EH (cell line): ENCODE measurements around the gene LIME1.
A peak's percentile ranks its signal among the peaks of the same experiment; 100 is the strongest.

Source experiments
- DNase-seq: peaks from one replicate; pipeline ENCODE4 v3.0.0-alpha.2; 2015; ENCODE audit warnings: low read depth

LIME1 gene

DNA sequence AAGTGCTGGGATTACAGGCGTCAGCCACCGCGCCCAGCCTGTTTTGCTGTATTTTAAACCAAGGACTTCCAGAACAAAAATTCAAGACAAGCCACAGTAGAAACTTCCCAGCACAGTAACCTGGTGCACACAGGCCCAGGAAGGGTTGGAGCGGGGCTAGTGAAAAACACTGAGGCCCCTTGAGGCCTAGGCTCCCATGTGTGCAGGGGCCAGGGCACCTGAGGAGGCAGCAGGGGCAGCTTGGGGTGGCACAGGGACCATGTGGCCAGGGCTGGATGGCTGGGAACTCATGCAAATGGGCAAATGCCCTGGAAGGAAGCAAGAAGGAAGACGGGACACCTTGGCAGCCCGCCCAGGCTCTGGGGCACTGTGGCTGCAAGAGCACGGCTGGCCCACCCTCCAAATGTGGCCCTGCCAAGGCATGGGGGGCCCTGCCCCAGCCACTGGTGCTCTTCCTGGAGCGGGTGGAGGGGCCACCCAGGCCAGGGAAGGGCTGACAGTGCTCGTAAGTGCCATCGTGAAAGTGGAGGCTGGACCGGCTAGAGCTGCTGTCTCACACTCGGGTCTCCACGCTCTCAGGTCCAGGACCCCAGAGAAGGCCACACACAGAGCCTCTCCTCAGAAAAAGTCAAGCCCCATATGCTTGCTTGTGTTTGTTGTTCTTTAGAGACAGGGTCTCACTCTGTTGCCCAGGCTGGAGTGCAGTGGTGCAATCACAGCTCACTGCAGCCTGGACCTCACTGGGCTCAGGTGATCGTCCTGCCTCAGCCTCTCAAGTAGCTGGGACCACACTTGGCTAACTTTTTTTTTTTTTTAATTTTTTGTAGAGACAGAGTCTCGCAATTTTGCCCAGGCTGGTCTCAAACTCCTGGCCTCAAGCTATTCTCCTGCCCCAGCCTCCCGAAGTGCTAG is 13.4 kb downstream of the LIME1 start:
- no peak for DNase-seq

DNA sequence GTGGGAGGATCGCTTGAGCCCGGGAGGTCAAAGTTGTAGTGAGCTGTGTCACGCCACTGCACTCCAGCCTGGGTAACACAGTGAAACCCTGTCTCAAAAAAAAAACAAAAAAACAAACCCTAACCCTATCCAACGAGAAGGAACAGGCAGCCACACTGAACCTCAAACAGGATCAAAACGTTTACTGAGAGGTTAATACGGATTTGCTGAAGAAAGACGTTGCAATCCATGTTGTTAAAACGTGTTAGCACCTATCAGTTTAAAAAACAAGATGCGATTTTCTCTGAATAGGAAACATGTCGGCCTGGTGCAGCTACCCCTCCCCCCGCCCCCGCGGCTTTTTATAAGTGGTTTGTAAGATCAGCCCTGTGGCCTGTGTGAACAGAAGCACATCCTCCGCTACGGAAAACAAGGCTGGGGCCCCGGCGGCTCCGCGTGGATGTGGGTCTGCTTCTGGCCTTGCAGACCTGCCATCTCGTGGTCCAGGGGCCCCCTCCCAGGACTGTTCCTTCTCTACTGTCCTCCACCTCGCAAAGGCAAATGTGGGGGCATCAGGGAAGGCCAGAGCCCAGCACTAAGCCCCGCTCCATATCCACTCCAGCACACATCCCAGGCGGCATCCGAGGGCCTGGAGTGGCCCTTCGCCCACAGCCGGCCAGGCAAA is 14.5 kb downstream of the LIME1 start:
- no peak for DNase-seq

DNA sequence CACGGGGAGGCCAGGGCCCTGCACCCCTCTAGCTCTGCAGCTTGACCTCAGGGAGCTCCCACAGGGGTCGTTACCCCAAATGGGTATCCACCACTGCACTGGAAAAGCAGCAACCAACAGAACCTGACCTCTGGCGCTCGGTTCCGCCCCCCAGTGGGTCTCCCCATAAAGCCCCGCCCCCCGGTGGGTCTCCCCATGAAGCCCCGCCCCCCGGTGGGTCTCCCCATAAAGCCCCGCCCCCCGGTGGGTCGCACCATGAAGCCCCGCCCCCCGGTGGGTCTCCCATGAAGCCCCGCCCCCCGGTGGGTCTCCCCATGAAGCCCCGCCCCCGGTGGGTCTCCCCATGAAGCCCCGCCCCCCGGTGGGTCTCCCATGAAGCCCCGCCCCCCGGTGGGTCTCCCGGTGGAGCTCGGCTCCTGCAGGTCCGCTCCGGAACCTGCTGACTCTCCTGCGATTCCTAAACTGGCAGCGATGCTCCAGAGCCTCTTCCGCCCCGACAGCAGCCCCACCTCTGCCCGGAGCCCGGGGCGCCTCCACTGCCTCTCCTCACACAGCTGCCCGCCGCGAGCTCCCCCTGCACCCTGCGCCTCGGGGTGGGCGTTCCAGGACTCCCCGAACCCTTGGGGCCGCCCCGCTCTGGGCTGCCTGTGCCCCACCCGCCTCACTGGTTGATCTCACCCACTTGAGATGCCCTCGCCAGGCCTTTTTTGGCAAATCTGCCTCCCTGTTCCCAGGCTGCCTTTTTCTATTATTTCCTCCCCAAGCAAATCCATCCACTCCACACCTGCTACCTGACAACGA is 15.2 kb downstream of the LIME1 start:
- DNase-seq: no peak

DNA sequence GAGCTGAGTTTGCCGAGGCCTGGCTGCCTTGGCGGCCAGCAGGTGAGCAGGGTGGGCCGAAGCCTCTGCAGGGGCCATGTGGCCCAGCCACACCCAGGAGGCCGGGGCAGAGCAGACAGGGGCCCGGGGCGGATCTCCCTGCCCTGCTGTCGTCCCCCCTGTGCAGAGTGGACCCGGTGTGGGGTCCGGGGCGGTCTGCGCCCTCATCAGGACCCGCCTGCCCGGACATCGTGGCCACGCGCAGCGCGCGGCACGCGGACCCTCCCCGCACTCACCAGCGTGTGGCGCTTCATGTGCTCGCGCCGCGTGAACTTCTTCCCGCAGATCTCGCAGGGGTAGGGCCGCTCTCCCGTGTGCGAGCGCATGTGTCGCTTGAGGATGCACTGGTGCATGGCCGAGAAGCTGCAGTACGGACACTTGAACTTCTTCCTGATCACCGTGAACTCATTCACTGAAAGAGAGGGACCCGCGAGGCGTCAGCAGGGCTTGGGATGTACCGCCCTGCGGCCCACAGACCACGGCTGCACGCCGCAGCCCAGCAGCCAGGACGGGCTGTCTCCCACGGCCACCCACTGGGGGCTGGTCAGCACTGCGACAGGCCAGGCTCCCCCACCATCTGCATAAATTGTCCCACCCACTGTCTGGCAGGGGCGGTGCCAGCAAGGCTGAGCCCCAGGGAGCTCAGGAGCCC is 16.1 kb downstream of the LIME1 start:
- DNase-seq: no peak

DNA sequence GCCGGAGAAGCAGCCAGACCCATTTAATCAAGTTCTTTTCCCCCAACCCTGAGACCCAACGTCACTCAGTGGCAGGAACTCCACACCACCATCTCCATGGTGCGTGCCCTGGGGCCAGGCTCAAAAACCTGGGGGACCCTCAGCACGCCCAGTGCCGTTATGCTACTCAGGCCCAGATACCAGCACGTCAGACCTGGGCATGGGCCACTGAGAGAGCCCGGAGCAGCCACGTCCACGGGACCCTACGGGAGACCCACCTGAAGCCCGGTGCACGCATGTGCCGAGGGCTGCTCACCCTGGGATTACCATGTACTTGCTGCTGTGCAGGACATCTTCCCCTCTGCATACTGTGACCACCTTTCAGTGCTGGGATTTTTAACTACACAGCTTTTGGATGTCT is 16.9 kb downstream of the LIME1 start:
- DNase-seq: no peak

DNA sequence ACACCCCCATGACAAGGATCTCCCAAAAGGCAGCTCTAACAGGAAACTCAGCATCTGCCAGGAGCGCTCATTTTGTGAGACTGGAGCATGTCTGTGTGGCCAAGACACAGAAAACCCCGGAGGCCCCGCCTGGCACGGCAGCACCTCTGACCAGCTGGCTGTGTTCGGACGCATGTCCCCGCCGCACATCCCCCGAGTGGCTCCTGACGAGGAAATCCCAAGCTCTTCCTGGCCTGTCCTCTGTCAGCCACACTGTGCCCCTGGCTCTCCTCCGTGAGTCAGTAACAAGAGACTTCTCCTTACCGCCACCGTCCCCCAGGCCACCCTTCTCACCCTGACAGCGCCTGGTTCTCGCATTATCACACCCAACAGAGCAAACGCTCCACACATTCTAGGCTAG is 17.5 kb downstream of the LIME1 start:
- DNase-seq: no peak

DNA sequence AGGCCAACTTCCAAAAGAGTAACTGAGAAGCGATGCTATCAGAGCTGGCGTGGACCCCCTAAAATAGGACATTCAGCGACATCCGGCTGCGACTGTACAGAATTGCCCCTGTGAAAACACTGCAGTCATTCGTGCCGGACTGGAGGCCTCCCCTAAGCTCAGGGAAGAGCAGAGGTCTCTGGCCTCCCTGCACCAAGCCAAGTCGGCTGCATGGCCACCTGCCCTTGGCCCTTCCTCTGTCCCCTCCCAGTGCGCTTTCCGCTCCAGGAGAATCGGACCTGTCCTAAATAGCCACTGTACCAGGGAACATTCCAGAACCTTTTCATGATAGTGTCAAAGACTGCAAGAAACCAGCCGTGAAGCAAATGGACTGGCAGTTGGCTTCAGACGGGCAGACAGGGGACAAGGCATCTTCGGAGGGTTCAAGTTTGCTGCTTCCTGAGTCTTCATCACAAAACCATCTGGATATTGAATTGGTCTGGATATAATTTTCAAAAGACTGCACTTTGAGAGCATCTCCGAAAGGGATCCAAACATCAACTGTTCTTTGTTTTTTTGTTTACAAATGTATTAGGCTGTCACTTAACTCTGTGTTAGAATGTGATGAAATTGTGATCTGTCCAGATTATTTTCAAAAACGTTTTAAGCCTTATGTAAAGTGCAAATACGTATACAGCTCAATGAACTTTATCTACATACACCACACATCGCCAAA is 19.6 kb downstream of the LIME1 start:
- DNase-seq: no peak

DNA sequence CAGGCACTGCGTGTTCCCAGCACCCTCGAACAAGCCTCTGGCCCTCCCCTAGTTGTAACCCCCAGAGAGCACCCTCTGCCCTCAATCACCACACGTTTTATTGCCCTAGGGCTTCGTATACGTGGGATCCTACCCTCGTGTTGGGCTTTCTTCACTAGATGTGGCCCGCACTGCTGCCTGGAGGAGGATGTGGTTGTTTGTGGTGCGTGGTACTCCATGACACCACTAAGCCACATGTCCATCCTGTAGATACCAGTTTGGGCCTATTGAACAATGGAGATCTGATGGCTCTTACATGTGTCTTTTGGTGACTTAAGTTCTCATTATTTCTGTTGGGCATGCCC is 20.2 kb downstream of the LIME1 start:
- no peak for DNase-seq

DNA sequence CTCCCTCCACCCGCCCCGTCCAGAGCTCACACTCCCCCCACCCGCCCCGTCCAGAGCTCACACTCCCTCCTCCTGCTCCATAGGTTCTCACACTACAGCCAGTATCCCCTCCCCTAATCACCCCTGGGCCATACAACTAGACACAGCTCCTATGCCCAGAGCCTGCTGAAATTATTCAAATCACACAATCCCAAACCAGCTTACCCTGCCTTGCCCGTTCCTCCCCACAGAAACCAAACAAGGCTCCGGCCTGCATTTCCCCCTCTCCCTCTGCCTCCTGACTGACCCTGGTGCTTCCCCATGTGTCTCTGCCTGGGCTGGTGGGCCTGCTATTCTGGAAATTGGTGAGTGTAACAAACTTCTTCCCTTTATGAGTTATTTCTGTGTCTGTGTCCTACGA is 21.7 kb downstream of the LIME1 start:
- no peak for DNase-seq

DNA sequence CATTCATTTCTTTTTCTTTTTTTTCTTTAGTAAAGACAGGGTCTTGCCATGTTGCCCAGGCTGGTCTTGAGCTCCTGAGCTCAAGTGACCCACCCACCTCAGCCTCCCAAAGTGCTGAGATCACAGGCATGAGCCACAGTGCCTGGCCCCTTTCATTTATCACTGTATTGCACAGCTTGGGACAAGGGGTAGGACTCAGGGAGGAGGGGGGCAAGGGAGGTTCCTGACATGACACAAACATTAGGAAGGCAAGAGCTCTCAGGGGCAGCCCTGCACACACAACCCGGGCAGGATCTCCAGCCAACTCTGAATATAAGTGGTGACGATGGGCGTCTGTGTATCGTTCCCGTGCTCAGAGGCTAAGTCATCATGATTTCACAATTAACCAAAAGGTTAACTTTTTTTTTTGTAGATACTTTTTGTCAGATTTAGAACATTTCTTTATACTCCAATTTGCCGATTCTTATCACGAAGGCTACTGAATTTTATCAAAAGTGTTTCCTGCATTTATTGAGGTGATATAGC is 23.0 kb downstream of the LIME1 start:
- no peak for DNase-seq

DNA sequence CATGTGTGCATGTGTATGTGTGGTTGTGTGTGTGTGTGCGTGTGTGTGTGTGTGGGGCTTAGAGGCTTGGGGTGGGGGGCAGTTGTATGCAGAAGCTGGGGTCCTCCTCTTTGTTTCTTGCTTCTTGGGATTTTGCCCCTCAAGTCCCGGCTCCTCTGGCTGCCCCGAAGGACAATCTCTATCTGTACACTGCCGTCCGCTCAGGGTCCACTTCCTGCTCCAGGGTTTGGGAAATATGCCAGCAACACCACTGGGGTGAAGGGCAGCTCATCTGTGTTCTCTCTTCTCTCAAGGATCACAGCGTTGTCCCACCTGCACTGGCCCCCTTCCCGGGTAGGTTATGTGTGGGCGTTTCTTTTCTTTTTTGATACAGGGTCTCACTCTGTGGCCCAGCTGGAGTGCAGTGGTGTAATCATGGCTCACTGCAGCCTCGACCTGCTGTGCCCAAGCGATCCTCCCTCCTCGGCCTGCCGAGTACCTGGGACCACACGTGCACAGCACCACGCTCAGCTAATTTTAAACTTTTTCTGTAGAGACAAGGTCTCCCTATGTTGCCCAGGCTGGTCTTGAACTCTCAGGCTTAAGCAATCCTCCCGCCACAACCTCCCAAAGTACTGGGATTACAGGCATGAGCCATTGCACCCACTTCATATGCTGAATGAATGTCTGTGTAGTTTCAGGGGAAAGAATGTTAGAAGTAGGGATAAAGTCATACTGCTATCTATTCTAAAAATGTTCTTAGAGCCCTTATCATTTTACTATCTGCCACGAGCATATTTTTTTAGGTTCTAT is 28.8 kb downstream of the LIME1 start:
- DNase-seq: peak; percentile 8

DNA sequence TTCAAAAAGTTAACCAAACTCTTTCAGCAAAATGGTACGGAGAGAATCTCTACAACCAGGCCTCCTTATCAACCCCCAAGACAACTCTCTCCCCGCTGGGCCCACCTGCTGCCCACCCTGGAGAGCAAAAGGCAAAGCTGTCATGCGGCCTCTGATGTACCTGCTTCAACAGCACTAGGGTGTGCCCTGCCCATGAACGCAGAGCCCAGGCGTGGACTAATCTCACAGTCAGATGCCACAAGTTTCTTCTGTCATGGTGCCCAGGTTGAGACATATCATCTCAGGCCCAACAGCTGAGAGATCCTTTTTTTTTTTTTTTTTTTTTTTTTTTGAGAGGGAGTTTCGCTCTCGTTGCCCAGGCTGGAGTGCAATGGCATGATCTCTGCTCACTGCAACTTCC is 29.4 kb downstream of the LIME1 start:
- no peak for DNase-seq

DNA sequence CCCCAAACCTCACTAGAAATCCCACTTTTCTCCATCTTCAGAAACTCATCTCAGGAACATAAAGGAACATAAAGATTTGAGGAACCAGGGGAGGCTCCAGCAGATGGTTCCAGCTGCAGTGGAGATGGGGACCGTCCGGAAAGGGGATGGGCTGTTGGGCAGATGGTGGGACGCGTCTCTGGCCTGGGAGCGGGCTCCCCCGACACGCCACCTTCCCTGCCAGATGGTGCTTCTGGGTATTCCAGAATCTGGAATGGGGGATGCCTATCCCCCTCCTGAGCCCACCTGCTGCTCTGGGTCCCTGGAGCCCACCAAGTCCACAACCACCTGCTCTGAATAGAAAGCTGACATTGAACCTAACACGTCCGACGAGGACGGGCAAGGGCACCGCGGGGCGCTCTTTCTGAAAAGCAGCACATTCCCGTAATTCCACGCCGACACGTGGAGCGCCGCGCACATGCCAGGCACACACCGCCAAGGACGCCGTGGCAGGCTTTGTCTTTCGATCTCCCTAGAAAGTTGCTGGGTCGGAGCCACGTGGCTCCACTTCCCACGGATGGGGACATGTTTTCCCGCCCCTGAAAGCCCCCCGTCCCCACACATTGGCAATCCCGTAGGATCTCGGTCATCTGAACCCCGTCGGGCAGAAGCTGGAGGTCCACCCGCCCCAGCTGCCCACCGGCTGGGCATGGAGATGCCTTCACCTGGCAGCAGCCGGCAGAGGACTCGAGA is 30.4 kb downstream of the LIME1 start:
- DNase-seq: no peak

DNA sequence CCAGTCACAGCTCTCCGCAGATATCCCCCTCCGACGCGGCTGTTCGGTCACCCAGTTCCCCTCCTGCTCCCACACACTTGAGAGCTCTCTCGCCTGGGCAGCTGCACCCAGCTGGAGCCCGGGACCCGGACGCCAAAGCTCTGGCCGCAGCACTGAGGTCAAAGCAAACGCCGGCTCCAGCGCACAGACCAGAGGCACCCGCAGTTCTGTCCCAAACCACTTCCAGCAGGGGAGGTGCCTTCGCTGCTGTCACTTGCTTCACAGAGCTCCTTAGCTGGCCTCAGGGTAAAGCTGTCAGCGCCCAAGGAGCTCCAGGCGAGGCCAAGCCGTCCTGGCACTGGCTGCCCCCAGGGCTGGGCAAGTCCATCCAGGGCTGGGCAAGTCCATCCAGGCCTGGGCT is 31.0 kb downstream of the LIME1 start:
- DNase-seq: no peak

DNA sequence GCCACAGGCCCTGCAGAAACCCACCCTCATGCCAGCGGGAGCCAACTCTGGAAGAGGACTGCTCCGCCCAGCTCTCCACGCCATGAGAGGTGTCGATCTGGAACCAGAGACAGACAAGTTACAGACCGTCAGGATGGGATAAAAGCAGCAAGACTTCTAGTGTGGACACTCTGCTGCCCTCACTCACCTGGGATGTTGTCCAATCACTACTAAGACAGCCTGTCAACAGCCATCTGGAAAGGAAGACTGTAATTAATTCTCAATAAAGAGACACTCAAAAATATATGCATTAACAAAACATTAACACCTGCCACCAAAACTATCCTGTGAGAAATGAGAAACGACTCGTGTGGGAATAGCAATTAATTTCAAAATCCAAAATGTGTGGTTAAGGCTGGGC is 31.4 kb downstream of the LIME1 start:
- no peak for DNase-seq

DNA sequence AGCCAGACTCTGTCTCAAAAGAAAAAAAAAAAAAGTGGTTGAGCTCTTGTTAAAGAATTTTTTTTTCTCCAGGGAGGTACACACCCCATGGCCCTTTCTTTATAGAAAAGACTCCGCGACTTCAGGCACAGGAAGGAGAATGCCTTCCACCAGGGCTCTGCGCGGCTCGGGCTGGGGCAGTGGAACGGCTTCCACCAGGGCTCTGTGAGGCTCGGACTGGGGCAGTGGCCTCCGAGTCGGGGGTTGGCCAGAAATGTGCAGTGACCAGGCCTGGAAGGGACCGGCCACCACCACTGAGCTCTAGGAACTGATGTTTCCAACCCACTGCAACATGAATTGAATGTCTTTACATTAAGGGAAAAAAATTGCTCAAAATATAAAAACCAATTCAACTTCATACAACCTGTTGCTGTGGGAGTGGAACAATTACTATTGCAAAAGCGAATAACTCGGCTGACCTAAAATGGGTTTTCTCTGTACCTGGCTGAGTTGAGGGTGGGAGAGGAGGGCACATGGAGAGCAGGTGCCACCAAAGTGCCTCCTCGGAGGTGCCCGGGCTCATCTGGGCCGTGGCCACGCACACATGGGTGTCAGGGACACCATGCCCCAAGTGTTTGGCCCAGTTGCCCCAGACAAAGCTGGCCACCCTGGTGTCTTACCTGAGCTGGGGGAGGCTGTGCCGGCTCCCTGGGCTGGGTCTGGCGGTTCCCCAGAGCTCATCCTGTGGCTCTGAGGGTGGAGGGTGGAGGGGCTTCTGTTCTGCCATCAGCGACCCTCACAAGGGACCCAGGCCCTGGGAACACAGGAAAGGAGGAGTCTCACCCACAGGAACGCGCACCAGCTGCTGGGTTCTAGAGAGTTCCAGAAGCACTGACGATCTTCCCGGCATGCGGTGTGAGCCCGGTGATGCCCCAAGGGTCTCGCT is 32.4 kb downstream of the LIME1 start:
- DNase-seq: no peak

DNA sequence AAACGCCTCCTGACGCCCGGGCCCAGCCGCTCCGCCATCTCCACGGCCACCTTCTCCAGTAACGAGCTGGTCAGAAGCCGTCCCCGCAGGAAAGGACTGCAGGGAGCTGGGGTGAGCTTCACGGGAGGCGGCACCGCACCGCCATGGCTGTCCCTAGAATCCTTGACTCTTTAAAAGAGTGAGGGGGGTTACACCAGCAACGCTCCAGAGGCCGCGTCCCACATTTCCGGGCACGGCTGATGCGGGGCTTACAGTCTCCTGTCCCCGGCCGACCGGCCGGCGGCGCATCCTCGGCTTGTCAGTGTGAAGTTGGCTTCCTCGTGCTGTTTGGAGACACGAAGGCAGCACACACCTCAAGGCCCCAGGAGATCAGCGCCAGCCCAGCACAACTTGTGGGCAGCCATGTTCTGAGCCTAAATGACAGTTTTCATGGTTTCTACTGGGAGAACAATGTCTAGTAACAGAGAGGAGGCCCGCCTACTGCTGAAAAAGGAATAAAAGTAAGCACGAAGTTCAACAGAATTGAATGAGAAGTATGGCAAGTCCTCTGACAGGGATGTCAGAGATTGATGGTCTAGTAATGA is 33.5 kb downstream of the LIME1 start:
- no peak for DNase-seq

DNA sequence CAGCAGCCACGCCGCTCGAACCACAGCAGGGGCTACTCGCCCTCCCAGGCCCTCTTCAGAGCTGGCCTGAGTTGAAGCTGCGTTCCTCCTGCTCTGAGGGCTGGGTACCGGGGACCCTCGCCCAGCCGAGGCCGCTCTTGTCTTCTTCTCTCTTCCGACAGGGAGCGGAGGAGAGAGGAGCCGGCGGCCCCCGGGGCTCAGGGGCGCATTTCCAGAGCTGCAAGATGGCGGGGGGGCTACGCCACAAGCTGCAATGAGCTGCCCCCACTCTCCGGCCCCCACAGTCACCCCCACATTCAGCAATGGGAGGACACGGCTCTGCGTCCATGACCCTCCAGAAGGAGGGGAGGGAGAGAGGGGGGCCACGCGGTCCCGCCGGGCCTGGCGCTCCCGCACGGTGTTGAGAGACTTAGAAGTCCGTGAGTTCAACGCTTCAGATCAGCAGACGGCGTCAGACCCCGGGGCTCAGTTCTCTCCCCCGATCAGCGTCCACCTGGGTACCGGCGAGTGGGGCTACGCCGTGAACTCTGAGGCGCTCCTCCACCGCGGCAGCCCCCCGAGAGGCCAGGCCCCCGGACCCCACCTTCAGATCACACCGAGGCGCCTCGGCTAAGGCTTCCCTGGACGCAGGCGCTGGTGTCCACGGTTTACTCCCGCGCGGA is 34.7 kb downstream of the LIME1 start:
- DNase-seq: no peak
